HepG2 (cell line): Measurements from ENCODE around the gene JMJD8. TPM values are rescaled to one million over a fixed set of nuclear protein-coding genes. Genes with fewer than 3 reads are reported as not detected.

Source experiments
- ATAD3A ChIP-seq: sonication (generic); formaldehyde crosslinking; IDR thresholded peaks from 2 replicates; pipeline ENCODE4 v1.4.0; 2020; ENCODE audit warnings: missing genetic modification reagents
- ATF7 ChIP-seq, 2 experiments: fragments of 450-650 bp in 1 of 2; sonication (generic) in 1 of 2; formaldehyde crosslinking in 1 of 2; IDR thresholded peaks; 2 replicates each; pipeline versions ENCODE4 v1.4.0 to v1.6.1; 2016 to 2020; ENCODE audit warnings: antibody characterized with exemption in 1 of 2, mild to moderate bottlenecking in 1 of 2, missing genetic modification reagents in 1 of 2
- DNMT1 ChIP-seq: sonication (generic); formaldehyde crosslinking; IDR thresholded peaks from 2 replicates; pipeline ENCODE4 v1.5.1; 2020; ENCODE audit warnings: mild to moderate bottlenecking, missing genetic modification reagents
- GABPA ChIP-seq, 2 experiments: IDR thresholded peaks; 2 replicates each; pipeline ENCODE4 v1.6.1; 2011 to 2016; ENCODE audit warnings: low read depth in 2 of 2, low read length in 1 of 2, missing biosample characterization in 1 of 2, missing genetic modification characterization in 1 of 2
- HMG20A ChIP-seq: IDR thresholded peaks from 2 replicates; pipeline ENCODE4 v1.6.1; 2016; ENCODE audit warnings: borderline replicate concordance
- MEIS2 ChIP-seq: sonication (generic); formaldehyde crosslinking; IDR thresholded peaks from 2 replicates; pipeline ENCODE4 v1.9.0; 2021; ENCODE audit warnings: mild to moderate bottlenecking, missing genetic modification reagents
- MYC ChIP-seq: sonication (generic); formaldehyde crosslinking; IDR thresholded peaks from 2 replicates; pipeline ENCODE4 v1.9.0; 2021; ENCODE audit warnings: missing genetic modification reagents, borderline replicate concordance
- PPARG ChIP-seq: conservative IDR thresholded peaks from 2 replicates; pipeline ENCODE4 v1.6.1; 2016; ENCODE audit warnings: missing biosample characterization, missing genetic modification reagents
- PRDM4 ChIP-seq: sonication (generic); formaldehyde crosslinking; IDR thresholded peaks from 2 replicates; pipeline ENCODE4 v1.9.0; 2021; ENCODE audit warnings: missing genetic modification reagents, borderline replicate concordance
- SIN3A ChIP-seq: IDR thresholded peaks from 2 replicates; pipeline ENCODE4 v1.6.1; 2011; ENCODE audit warnings: low read depth, mild to moderate bottlenecking, control low read depth, low read length, borderline replicate concordance
- SIN3B ChIP-seq: fragments of 150-350 bp; IDR thresholded peaks from 2 replicates; pipeline ENCODE4 v1.6.1; 2014; ENCODE audit warnings: low read length
- SMAD1 ChIP-seq: sonication (generic); formaldehyde crosslinking; IDR thresholded peaks from 2 replicates; pipeline ENCODE4 v1.4.0; 2020; ENCODE audit warnings: missing genetic modification reagents, low read depth, mild to moderate bottlenecking, borderline replicate concordance
- SSRP1 ChIP-seq: IDR thresholded peaks from 2 replicates; pipeline ENCODE4 v1.6.1; 2016; ENCODE audit warnings: control low read depth
- TP53 ChIP-seq: sonication (generic); formaldehyde crosslinking; conservative IDR thresholded peaks from 2 replicates; pipeline ENCODE4 v1.4.0; 2020; ENCODE audit warnings: missing genetic modification reagents
- XBP1 ChIP-seq: sonication (generic); formaldehyde crosslinking; IDR thresholded peaks from 2 replicates; pipeline ENCODE4 v1.5.0; 2020; ENCODE audit warnings: missing genetic modification reagents
- YY1 ChIP-seq: IDR thresholded peaks from 2 replicates; pipeline ENCODE4 v1.6.1; 2011; ENCODE audit warnings: low read length, low read depth, moderate library complexity, mild to moderate bottlenecking; ENCODE audit not compliant: insufficient read depth, insufficient replicate concordance
- ZFP1 ChIP-seq: IDR thresholded peaks from 2 replicates; pipeline ENCODE4 v1.6.1; 2016
- ZNF160 ChIP-seq: sonication (generic); formaldehyde crosslinking; IDR thresholded peaks from 2 replicates; pipeline ENCODE4 v1.8.0; 2022; ENCODE audit warnings: mild to moderate bottlenecking, inconsistent platforms, missing genetic modification reagents
- ZNF451 ChIP-seq: sonication (generic); formaldehyde crosslinking; IDR thresholded peaks from 2 replicates; pipeline ENCODE4 v1.5.0; 2020; ENCODE audit warnings: mild to moderate bottlenecking, missing genetic modification reagents
- ZNF546 ChIP-seq: sonication (generic); formaldehyde crosslinking; conservative IDR thresholded peaks from 2 replicates; pipeline ENCODE4 v1.8.1; 2023; ENCODE audit warnings: mild to moderate bottlenecking, missing genetic modification reagents
- ZNF616 ChIP-seq: sonication (generic); formaldehyde crosslinking; IDR thresholded peaks from 2 replicates; pipeline ENCODE4 v1.5.0; 2020; ENCODE audit warnings: low read depth, mild to moderate bottlenecking, missing genetic modification reagents
- ZNF644 ChIP-seq: IDR thresholded peaks from 2 replicates; pipeline ENCODE4 v1.6.1; 2016; ENCODE audit warnings: low read depth
- ZNF790 ChIP-seq: sonication (generic); formaldehyde crosslinking; IDR thresholded peaks from 2 replicates; pipeline ENCODE4 v1.8.0; 2022; ENCODE audit warnings: missing genetic modification reagents, mild to moderate bottlenecking, borderline replicate concordance
- ZSCAN31 ChIP-seq: sonication (generic); formaldehyde crosslinking; IDR thresholded peaks from 2 replicates; pipeline ENCODE4 v1.5.0; 2020; ENCODE audit warnings: low read depth, mild to moderate bottlenecking, missing genetic modification reagents
- polyA plus RNA-seq, 8 experiments: library from polyadenylated mRNA; depleted of rRNA in 3 of 8; stranded (reverse) in 7 of 8; unstranded in 1 of 8; fragments of >200 nt; fragmentation: Illumina TruSeq in 4 of 8; extraction: Trizol in 4 of 8; gene quantifications; 2 replicates each; pipeline versions ENCODE4 v1.2.1 to v1.2.3, GENCODE V29; 2011 to 2016; ENCODE audit warnings: low read depth in 4 of 8, missing spikeins in 1 of 8, mixed read lengths in 1 of 8; ENCODE audit not compliant: insufficient read depth in 1 of 8
- total RNA-seq, 5 experiments: library from RNA; depleted of rRNA; stranded (reverse); fragments of >200 nt; fragmentation: Illumina TruSeq; extraction: Trizol; gene quantifications; 2 replicates each; pipeline ENCODE4 v1.2.3, GENCODE V29; 2016; ENCODE audit warnings: low read depth in 1 of 5
- TF ChIP-seq, protein P1 (sequence below): sonication (generic); formaldehyde crosslinking; IDR thresholded peaks from 2 replicates; pipeline ENCODE4 v1.5.0; 2020; ENCODE audit warnings: missing genetic modification reagents, mild to moderate bottlenecking, borderline replicate concordance
- TF ChIP-seq, protein P2 (sequence below): sonication (generic); formaldehyde crosslinking; IDR thresholded peaks from 2 replicates; pipeline ENCODE4 v1.5.0; 2020; ENCODE audit warnings: missing genetic modification reagents
- TF ChIP-seq, protein P3 (sequence below): sonication (generic); formaldehyde crosslinking; IDR thresholded peaks from 2 replicates; pipeline ENCODE4 v1.4.0; 2020; ENCODE audit warnings: missing genetic modification reagents

JMJD8 gene
- total and polyA plus RNA-seq, 2 of the 13 experiments (the other 11 are each of a cell fraction or from before 2014, with no cell fraction given), result 2.6 to 11.8 TPM

DNA sequence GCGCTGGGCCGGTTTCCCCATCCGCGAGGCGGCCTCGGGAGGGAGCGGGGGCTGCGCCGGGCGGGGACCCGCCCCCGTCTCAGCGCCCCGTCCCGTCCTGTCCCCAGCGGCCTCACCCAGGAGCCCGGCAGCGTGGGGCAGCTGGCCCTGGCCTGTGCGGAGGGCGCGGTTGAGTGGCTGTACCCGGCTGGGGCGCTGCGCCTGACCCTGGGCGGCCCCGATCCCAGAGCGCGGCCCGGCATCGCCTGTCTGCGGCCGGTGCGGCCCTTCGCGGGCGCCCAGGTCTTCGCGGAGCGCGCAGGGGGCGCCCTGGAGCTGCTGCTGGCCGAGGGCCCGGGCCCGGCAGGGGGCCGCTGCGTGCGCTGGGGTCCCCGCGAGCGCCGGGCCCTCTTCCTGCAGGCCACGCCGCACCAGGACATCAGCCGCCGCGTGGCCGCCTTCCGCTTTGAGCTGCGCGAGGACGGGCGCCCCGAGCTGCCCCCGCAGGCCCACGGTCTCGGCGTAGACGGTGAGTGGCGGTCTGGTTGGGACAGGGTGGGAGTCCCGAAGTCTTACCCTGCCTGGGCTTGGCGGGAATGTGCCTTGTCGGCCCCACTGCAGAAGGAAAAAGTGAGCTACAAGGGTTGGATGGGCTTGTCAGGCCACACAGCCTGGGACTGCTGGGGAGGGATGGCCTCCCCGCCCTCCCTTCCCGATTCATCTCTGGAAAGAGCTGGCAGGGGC, 31.5 kb upstream of the JMJD8 start (continued):
- TF ChIP-seq MEIS2 (CRISPR knock-in tag) (no peak), TP53 (CRISPR knock-in tag) (no peak), ATAD3A (CRISPR knock-in tag) (no peak), ATF7 (IDR thresholded peaks at IDR 0.05) (no peak), ATF7 (CRISPR knock-in tag; IDR thresholded peaks at IDR 0.05) (no peak), DNMT1 (CRISPR knock-in tag) (no peak), SIN3A (no peak; the same call in 1 of the 2 replicates), GABPA (IDR thresholded peaks at IDR 0.05; ENCODE audit: low read depth, low read length) (no peak), GABPA (CRISPR knock-in tag; IDR thresholded peaks at IDR 0.05; ENCODE audit: low read depth) (no peak), ZSCAN31 (CRISPR knock-in tag) (0 out of 2 replicates have a peak, but pooled peaks have one; percentile 24), HMG20A (CRISPR knock-in tag) (no peak), ZNF451 (CRISPR knock-in tag) (0 out of 2 replicates have a peak, but pooled peaks have one; percentile 48), ZNF616 (0 out of 2 replicates have a peak, but pooled peaks have one; percentile 63), ZNF644 (no peak), SSRP1 (CRISPR knock-in tag) (no peak), PPARG (CRISPR knock-in tag) (no peak), YY1 (no peak), ZFP1 (CRISPR knock-in tag) (no peak), ZNF790 (CRISPR knock-in tag) (no peak), SIN3B (no peak), MYC (0 out of 2 replicates have a peak, but pooled peaks have one; percentile 12), PRDM4 (no peak), ZNF546 (CRISPR knock-in tag) (peak; percentile 24; the same call in 1 of the 2 replicates), ZNF160 (CRISPR knock-in tag) (no peak), XBP1 (no peak), SMAD1 (no peak)
- TF ChIP-seq, protein P1, sequence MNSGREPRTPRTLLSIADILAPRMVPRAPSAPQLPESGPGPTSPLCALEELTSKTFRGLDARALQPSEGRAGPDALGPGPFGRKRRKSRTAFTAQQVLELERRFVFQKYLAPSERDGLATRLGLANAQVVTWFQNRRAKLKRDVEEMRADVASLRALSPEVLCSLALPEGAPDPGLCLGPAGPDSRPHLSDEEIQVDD (CRISPR knock-in tag), result 0 out of 2 replicates have a peak, but pooled peaks have one; percentile 66
- TF ChIP-seq, protein P2, sequence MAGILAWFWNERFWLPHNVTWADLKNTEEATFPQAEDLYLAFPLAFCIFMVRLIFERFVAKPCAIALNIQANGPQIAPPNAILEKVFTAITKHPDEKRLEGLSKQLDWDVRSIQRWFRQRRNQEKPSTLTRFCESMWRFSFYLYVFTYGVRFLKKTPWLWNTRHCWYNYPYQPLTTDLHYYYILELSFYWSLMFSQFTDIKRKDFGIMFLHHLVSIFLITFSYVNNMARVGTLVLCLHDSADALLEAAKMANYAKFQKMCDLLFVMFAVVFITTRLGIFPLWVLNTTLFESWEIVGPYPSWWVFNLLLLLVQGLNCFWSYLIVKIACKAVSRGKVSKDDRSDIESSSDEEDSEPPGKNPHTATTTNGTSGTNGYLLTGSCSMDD (CRISPR knock-in tag), result no peak
- TF ChIP-seq, protein P3, sequence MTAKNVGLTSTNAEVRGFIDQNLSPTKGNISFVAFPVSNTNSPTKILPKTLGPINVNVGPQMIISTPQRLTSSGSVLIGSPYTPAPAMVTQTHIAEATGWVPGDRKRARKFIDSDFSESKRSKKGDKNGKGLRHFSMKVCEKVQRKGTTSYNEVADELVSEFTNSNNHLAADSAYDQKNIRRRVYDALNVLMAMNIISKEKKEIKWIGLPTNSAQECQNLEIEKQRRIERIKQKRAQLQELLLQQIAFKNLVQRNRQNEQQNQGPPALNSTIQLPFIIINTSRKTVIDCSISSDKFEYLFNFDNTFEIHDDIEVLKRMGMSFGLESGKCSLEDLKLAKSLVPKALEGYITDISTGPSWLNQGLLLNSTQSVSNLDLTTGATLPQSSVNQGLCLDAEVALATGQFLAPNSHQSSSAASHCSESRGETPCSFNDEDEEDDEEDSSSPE (CRISPR knock-in tag), result no peak
